Epithelial cell of esophagus (primary cell): ENCODE data around the gene SMYD5.
A peak's percentile ranks its signal among the peaks of the same experiment; 100 is the strongest.

Experiments
- DNase-seq: peaks from one replicate; pipeline ENCODE4 v3.0.0; 2010; ENCODE audit warnings: low read depth
- H3K4me3 ChIP-seq: 2 replicates; pipeline ENCODE4 v1.5.1; 2011; ENCODE audit warnings: mild to moderate bottlenecking, low read length, control low read depth
- TF ChIP-seq, protein P1 (sequence below): IDR thresholded peaks from 2 replicates; pipeline ENCODE4 v1.5.1; 2011; ENCODE audit warnings: low read depth, mild to moderate bottlenecking, low read length, control low read depth, inconsistent platforms; ENCODE audit not compliant: insufficient read depth; ENCODE audit errors: missing control alignments

The SMYD5 gene

DNA sequence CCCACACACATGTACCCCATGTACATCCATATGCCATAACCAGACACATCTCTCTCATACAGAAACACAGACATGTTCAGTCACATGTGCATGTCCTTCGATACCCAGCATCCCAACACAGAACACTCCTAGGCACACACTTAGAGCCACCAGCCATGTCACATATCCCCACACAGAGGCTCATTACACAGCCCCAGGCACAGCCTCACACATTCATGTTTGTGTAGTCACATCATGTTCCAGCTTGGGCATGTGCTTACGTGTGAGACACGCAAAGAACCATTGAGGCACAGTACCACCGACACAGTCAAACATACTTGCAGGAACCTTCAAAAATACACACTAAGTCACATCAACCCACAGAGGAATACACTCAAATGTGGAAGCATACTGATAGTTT is 53.0 kb downstream of the SMYD5 start:
- no peak overlapping the region for H3K4me3 ChIP-seq
- TF ChIP-seq, protein P1, sequence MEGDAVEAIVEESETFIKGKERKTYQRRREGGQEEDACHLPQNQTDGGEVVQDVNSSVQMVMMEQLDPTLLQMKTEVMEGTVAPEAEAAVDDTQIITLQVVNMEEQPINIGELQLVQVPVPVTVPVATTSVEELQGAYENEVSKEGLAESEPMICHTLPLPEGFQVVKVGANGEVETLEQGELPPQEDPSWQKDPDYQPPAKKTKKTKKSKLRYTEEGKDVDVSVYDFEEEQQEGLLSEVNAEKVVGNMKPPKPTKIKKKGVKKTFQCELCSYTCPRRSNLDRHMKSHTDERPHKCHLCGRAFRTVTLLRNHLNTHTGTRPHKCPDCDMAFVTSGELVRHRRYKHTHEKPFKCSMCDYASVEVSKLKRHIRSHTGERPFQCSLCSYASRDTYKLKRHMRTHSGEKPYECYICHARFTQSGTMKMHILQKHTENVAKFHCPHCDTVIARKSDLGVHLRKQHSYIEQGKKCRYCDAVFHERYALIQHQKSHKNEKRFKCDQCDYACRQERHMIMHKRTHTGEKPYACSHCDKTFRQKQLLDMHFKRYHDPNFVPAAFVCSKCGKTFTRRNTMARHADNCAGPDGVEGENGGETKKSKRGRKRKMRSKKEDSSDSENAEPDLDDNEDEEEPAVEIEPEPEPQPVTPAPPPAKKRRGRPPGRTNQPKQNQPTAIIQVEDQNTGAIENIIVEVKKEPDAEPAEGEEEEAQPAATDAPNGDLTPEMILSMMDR: no peak
- no peak for DNase-seq

DNA sequence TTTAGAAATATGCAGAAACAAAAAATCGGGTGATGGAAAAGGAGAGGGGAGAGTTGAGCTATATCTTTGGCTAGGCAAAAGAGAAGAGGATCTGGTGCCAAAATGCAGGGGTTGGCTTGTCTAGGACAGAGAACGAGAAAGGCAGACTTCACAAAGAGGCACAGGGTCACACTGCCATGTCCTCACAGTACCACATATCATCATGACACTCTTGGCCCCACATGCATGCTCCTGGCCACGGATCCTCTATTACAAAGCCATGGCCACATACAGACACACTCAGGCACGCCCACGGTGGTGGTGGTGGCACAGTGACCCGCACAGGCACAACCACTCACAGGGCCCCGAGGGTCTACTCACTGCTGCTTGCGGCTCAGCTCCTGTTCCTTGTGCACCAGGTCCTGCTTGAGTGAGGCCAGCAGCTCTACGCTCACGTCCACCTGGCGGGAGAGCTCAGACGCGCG is 54.4 kb downstream of the SMYD5 start:
- H3K4me3 ChIP-seq: peak overlapping the region; percentile 49
- no peak for DNase-seq
- TF ChIP-seq, protein P1: no peak

DNA sequence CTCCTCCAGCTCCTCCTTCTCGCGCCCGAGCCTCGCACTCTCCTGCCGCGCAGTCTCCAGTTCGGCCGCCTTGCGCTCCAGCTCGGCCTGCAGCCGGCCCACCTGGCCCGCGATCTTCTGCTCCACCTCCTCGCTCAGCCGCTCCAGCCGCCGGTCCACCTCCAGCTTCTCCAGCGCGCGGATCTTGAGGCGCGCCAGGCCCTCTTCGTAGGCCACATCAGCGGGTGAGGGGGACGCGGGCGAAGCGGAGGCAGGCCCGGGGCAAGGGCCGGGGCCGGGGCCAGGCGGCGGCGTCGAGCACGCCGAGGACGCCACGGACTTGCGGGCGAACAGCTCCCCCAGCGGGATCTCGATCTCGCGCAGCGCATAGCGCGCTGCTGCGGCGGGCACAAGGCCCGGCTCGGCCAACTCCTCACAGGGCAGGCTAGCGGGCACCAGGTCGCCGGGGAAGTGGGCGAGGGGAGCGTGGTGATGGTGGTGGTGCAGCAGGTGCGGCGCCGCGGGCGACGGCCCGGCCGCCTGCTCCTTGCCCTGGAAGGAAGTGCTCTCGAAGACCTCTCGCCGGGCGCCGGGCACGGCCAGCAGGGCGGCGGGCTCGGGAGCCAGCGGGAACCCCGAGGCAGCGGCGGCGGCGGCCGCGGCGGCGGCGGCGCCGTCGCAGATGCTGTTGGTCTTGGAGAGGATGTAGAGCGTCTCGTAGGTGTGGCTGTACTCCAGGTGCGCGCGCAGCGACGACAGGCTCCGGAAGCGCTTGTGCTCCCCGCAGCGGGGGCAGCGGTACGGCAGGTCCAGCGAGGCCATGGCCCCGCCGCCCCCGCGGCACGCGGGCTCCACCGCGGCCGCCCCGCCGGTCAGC is 55.0 kb downstream of the SMYD5 start:
- TF ChIP-seq, protein P1: peak; percentile 28
- H3K4me3 ChIP-seq: peak overlapping the region; percentile 49
- DNase-seq: peak; percentile 77

DNA sequence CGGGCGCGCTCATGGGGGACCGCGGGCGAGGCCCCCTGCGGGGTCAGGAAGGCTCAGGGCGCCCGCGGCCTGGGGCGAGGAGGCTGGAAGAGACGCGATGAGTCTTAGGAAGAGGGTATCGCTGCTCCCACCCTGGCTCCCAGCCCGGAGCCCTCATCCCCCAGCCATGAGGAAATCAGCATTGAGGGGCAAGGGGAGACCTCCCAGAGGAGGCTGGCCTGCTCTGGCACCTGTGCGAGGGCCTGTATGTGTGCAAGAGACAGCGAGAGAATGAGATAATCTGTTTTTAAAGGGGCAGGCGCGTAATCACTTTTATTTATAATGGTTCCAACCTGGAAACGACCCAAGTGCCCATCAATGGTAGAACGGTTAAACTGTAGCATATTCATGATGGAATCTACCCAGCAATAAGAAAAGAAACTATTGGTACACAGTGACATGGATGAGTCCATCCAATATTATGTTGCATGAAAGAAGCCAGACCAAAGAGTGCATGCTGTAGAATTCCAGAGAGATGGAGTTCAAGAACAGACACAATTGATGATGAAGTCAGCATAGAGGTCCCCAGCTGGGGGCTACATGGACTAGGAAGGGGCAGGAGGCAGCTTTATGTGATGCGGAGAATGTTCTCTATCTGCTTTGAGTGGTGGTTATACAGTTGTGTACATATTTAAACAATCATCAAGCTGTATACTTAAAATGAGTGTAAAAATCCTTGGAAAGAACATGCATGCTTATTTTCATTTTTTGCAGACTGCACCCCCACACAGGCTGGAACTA is 55.8 kb downstream of the SMYD5 start:
- TF ChIP-seq, protein P1: no peak
- peak overlapping the region; percentile 45 for H3K4me3 ChIP-seq
- DNase-seq: no peak

DNA sequence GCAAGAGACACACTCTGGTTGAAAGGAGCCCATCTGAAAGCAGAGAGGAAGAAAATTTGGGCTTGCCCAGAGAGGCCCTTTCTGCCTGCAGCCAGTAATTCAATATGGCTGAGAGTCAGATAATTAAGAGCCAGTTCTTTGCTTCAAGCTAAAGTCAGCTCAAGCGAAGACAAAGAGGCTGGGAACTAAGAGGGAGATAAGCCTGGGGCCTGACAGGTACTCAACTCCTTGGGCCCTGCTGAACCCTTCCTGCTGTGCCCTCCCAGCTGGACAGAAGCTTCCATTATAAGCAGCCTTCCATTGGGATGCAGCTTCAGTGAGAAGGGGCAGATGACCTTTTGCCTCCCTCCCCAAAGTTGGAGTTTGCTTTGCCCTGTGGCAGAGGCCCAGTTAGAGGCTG is 58.2 kb downstream of the SMYD5 start:
- no peak for DNase-seq
- H3K4me3 ChIP-seq: no peak overlapping the region
- TF ChIP-seq, protein P1: no peak
